K562 (cell line): ENCODE data around the gene ODAD3. TPM values are rescaled to one million over a fixed set of nuclear protein-coding genes. Genes with fewer than 3 reads are reported as not detected.
"Not testable (repeated sequence)": the region's sequence is repeated elsewhere in the genome, so short reads cannot be mapped to it uniquely, and the experiment has no call there.

ENCODE experiments used
- ATAC-seq: fragments of 200-7000 bp; cut with Tn5 transposase; 3 replicates; pipeline ENCODE4 v1.9.1; 2020; ENCODE audit warnings: moderate library complexity
- BruUV-seq: library from RNA; stranded (reverse); fragments of 400-500 nt; replicated peaks from 2 replicates; lab custom pipeline; 2021; lab: Mats Ljungman, UMichigan
- CTCF ChIA-PET: fragments of 300-600 bp; formaldehyde crosslinking; extraction: SDS; loops from one replicate; lab custom pipeline; 2021; ENCODE audit warnings: low intra/inter-chr PET ratio; lab: Yijun Ruan, JAX
- POLR2A ChIA-PET: fragments of 300-600, 350-650 bp; sonication (Branson Sonifier 250); formaldehyde crosslinking; extraction: SDS; loops from one replicate; lab custom pipeline; 2021; ENCODE audit warnings: antibody characterized with exemption, inconsistent platforms; lab: Yijun Ruan, JAX
- DNase-seq, 4 experiments: peaks; one replicate each; pipeline versions ENCODE4 v3.0.0 to v3.0.0-alpha.2; 2011 to 2018; ENCODE audit warnings: low spot score in 3 of 4, mixed read lengths in 3 of 4; ENCODE audit errors: extremely low read depth in 1 of 4
- FAIRE-seq: peaks from 2 replicates; lab custom pipeline; 2011; peaks lifted over from hg19 to GRCh38; lab: Jason Lieb, UNC
- H2AFZ ChIP-seq: 2 replicates; pipeline ENCODE4 v1.6.0; 2011; ENCODE audit warnings: low read depth, low read length, control low read depth, inconsistent platforms
- H3K27ac ChIP-seq: fragments of 200-600 bp; 3 replicates; pipeline ENCODE4 v1.8.0; 2011; ENCODE audit warnings: low read depth, mild to moderate bottlenecking, control low read depth, inconsistent platforms, low read length, moderate library complexity, mixed read lengths; ENCODE audit errors: extremely low read depth
- H3K27me3 ChIP-seq, 2 experiments: fragments of 300-600 bp in 1 of 2; 2 replicates in 1 of 2; 3 replicates in 1 of 2; pipeline versions ENCODE4 v1.6.0 to v1.8.0; 2011; ENCODE audit warnings: inconsistent platforms in 2 of 2, low read length in 2 of 2, mild to moderate bottlenecking in 1 of 2, mixed read lengths in 1 of 2, moderate library complexity in 1 of 2; ENCODE audit not compliant: control insufficient read depth in 2 of 2, insufficient read depth in 2 of 2
- H3K36me3 ChIP-seq: fragments of 300-600 bp; 3 replicates; pipeline ENCODE4 v1.8.0; 2011; ENCODE audit warnings: mild to moderate bottlenecking, low read length, inconsistent platforms; ENCODE audit not compliant: control insufficient read depth, insufficient read depth
- H3K4me1 ChIP-seq, 2 experiments: fragments of 200-600 bp in 1 of 2; replicated peaks in 1 of 2; 2 replicates in 1 of 2; 3 replicates in 1 of 2; pipeline versions ENCODE4 v1.5.1 to v1.8.0; 2011; ENCODE audit warnings: inconsistent platforms in 2 of 2, low read length in 2 of 2, mild to moderate bottlenecking in 1 of 2, mixed read lengths in 1 of 2, moderate library complexity in 1 of 2; ENCODE audit not compliant: control insufficient read depth in 2 of 2, insufficient read depth in 2 of 2
- H3K4me2 ChIP-seq: 2 replicates; pipeline ENCODE4 v1.6.1; 2011; ENCODE audit warnings: low read length, control low read depth, inconsistent platforms, mixed read lengths; ENCODE audit not compliant: insufficient read depth
- H3K4me3 ChIP-seq: fragments of 200-600 bp; sonication (generic), shearing (Covaris generic); 2 replicates; pipeline ENCODE4 v1.5.1; 2016; ENCODE audit warnings: control low read depth, inconsistent platforms
- H3K79me2 ChIP-seq: fragments of 200-600 bp; 3 replicates; pipeline ENCODE4 v1.8.0; 2011; ENCODE audit warnings: low read length, inconsistent platforms; ENCODE audit not compliant: control insufficient read depth, insufficient read depth
- H3K9ac ChIP-seq, 2 experiments: 2 replicates each; pipeline versions ENCODE4 v1.6.0 to v1.6.1; 2011; ENCODE audit warnings: low read depth in 2 of 2, low read length in 2 of 2, control low read depth in 1 of 2, inconsistent platforms in 1 of 2, mild to moderate bottlenecking in 1 of 2, mixed read lengths in 1 of 2; ENCODE audit not compliant: insufficient read depth in 1 of 2
- H3K9me1 ChIP-seq: one replicate; pipeline ENCODE4 v1.6.0; 2011; ENCODE audit warnings: inconsistent platforms, mild to moderate bottlenecking, low read length, moderate library complexity; ENCODE audit not compliant: control insufficient read depth, insufficient read depth
- H3K9me3 ChIP-seq: replicated peaks from 2 replicates; pipeline ENCODE4 v1.5.1; 2011; ENCODE audit warnings: low read depth, low read length, inconsistent platforms; ENCODE audit not compliant: control insufficient read depth, insufficient read depth
- H4K20me1 ChIP-seq: replicated peaks from 2 replicates; pipeline ENCODE4 v1.6.1; 2011; ENCODE audit warnings: low read length, inconsistent platforms, mixed read lengths; ENCODE audit not compliant: control insufficient read depth, insufficient read depth
- ADNP ChIP-seq: fragments of 200-800 bp; sonication (Bioruptor generic); IDR thresholded peaks from 2 replicates; pipeline ENCODE4 v1.6.1; 2016; ENCODE audit warnings: missing genetic modification characterization, missing compliant biosample characterization
- ZNF384 ChIP-seq: IDR thresholded peaks from 2 replicates; pipeline ENCODE4 v1.6.1; 2012; ENCODE audit warnings: low read depth, low read length, improper control_type of control experiment
- WGBS: fragments of 100-300 bp; shearing (Covaris generic); methylation state at CpG from one replicate; pipeline ENCODE4 v1.1.6; 2016; ENCODE audit warnings: low coverage, mixed read lengths; ENCODE audit not compliant: insufficient coverage; ENCODE audit errors: missing lambda C conversion rate; 5-methylcytosine and 5-hydroxymethylcytosine counted together
- in situ Hi-C: fragments of 300-500 bp; cut with MboI; formaldehyde crosslinking; loops from 4 replicates; pipeline ENCODE4 v1.15.0; 2018; ENCODE audit warnings: inconsistent platforms, mixed read lengths
- intact Hi-C: fragments of 100-400 bp; cut with micrococcal nuclease; formaldehyde crosslinking; loops from 2 replicates; pipeline ENCODE4 v1.14.2; 2022
- polyA plus RNA-seq, 8 experiments: library from polyadenylated mRNA; depleted of rRNA in 4 of 8; stranded (reverse) in 5 of 8; unstranded in 3 of 8; fragments of >200 nt; fragmentation: Nextera tagmentation in 2 of 8; fragmentation: Illumina TruSeq in 1 of 8; extraction: Ambion mirVana in 2 of 8; extraction: Trizol in 1 of 8; gene quantifications; 2 replicates each; pipeline versions ENCODE4 v1.2.1 to v1.2.3, GENCODE V29; 2011 to 2014; ENCODE audit warnings: inconsistent platforms in 1 of 8, missing spikeins in 1 of 8
- total RNA-seq, 7 experiments: library from RNA; depleted of rRNA in 6 of 7; stranded (reverse); fragments of >200 nt in 6 of 7; fragmentation: Illumina TruSeq in 2 of 7; extraction: Trizol in 2 of 7; gene quantifications; 2 replicates each; pipeline versions ENCODE4 v1.2.1 to v1.2.3, GENCODE V29; 2011 to 2021; ENCODE audit warnings: low replicate concordance in 1 of 7
- TF ChIP-seq, protein P1 (sequence below), 2 experiments: fragments of 450-650 bp; IDR thresholded peaks; 2 replicates each; pipeline ENCODE4 v1.6.1; 2016; ENCODE audit warnings: mild to moderate bottlenecking in 2 of 2, borderline replicate concordance in 1 of 2, low read depth in 1 of 2, moderate library complexity in 1 of 2

ODAD3 gene
- total and polyA plus RNA-seq, 9 of the 15 experiments (the other 6 are each of a cell fraction or from before 2014, with no cell fraction given): 0.07 to 0.72 (median 0.14) TPM; not detected in 2

DNA sequence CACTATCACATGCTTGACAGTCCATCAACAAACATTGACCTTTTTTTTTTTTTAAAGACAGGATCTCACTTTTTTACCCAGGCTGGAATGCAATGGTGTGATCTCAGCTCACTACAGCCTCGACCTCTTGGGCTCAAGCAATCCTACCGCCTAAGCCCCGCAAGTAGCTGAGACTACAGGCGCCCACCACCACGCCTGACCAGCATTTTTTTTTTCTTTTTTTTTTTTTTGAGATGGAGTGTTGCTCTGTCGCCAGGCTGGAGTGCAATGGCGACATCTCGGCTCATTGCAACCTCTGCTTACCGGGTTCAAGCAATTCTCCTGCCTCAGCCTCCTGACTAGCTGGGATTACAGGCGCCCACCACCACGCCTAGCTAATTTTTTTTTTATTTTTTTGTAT lies 24.0 kb upstream of the ODAD3 start:
- H3K4me2 ChIP-seq, H3K4me3 ChIP-seq, H3K9me3 ChIP-seq, CTCF ChIA-PET, H3K9me1 ChIP-seq, intact Hi-C loops, DNase-seq, H3K36me3 ChIP-seq, H3K9ac ChIP-seq, H2AFZ ChIP-seq, H4K20me1 ChIP-seq, BruUV-seq: not testable (repeated sequence)
- POLR2A ChIA-PET: interaction anchor here (0.6 to 1.1 kb wide), 2 partner anchors 15 to 197 kb away, joined by 3 read pairs; partner anchors contain the start of gene DOCK6
- 28% methylated on average over 10 of the region's 11 CpGs for WGBS
- H3K4me1 ChIP-seq: peaks cover 0 to 29% of the 10 kb centered on the region in 2 experiments; a peak in 3 of 5 replicates
- peak; percentile 42; the same call in 1 of the 2 replicates for TF ChIP-seq ZNF384
- TF ChIP-seq, all 486 proteins: peak for 1; not testable (repeated sequence) for 485
- H3K79me2 ChIP-seq, ATAC-seq, in situ Hi-C loops, H3K27ac ChIP-seq, FAIRE-seq: not testable (repeated sequence)
- peaks cover 0 to 15% of the 10 kb centered on the region in 2 experiments; a peak in 3 of 5 replicates for H3K27me3 ChIP-seq

DNA sequence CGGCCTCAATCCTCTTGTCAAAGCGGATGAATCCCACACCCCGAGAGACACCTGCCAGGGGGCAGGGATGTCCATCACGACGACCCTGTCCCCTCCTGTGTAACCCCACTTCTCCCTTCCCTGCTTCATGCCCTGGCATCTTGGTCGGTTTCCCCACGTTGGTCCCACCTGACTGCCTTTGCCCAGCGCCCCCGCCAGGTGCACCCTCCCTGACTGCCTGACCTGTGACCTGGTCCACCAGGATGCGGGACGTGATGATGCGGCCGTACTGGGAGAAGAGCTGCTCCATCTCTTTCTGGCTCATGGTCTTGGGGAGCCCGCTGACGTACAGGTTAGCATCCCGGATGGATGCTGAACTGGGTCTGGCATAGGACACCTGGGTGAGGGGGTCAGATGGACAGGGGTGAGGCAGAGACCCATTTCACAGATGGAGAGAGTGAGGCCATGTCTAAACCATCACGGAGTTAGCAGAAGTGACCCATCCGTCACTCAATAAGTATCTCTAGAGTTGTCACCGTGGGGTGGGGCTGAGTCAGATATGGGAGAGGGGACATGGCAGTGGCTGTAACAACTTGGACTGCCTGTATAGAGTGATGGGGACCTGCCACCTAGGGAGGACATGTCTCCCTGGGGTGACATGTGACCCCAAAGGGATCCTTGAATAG lies 23.4 kb upstream of the ODAD3 start:
- WGBS: 21% methylated on average over 18 of the region's 19 CpGs
- TF ChIP-seq, protein P1, sequence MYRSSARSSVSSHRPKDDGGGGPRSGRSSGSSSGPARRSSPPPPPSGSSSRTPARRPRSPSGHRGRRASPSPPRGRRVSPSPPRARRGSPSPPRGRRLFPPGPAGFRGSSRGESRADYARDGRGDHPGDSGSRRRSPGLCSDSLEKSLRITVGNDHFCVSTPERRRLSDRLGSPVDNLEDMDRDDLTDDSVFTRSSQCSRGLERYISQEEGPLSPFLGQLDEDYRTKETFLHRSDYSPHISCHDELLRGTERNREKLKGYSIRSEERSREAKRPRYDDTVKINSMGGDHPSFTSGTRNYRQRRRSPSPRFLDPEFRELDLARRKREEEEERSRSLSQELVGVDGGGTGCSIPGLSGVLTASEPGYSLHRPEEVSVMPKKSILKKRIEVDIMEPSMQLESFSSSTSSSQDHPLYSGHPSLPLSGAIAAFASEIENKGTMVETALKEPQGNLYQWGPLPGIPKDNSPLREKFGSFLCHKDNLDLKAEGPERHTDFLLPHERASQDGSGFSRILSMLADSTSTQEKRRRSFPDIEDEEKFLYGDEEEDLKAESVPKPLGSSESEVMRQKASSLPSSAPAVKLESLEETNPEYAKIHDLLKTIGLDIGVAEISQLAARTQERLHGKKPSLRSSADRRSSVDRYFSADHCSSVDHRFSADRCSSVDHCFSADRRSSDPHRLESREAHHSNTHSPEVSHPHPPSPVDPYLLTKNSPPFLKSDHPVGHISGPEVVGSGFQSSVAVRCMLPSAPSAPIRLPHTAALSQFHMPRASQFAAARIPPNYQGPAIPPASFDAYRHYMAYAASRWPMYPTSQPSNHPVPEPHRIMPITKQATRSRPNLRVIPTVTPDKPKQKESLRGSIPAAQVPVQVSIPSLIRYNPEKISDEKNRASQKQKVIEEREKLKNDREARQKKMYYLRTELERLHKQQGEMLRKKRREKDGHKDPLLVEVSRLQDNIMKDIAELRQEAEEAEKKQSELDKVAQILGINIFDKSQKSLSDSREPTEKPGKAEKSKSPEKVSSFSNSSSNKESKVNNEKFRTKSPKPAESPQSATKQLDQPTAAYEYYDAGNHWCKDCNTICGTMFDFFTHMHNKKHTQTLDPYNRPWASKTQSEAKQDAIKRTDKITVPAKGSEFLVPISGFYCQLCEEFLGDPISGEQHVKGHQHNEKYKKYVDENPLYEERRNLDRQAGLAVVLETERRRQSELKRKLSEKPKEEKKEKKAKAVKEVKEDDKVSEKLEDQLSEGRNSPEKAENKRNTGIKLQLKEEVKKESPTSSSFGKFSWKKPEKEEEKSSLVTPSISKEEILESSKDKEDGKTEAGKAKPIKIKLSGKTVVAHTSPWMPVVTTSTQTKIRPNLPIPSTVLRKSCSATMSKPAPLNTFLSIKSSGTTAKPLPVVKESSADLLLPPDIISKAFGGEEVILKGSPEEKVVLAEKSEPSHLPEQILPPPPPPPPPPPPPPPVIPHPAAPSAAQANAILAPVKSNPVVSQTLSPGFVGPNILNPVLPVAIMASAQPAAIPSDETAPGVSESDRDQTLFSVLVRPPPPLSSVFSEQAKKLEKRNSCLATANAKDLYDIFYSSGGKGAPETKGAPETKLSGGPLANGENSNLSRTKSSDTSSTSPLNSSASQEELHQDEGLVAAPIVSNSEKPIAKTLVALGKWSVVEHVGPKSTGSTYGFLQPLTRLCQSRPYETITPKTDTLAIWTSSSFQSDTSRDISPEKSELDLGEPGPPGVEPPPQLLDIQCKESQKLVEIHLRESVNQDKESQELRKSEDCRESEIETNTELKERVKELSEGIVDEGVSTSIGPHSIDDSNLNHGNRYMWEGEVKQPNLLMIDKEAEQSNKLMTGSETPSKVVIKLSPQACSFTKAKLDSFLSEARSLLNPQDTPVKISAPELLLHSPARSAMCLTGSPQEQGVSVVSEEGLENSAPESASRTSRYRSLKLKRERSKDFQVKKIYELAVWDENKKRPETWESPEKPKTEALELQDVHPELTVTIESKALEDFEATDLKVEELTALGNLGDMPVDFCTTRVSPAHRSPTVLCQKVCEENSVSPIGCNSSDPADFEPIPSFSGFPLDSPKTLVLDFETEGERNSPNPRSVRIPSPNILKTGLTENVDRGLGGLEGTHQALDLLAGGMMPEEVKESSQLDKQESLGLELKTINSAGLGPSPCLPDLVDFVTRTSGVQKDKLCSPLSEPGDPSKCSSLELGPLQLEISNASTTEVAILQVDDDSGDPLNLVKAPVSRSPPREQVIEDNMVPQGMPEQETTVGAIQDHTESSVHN (IDR thresholded peaks at IDR 0.05; ENCODE audit: borderline replicate concordance in 1 of 2, low read depth in 1 of 2): no peak
- peak; percentile 66; the same call in 1 of the 2 replicates for TF ChIP-seq ADNP

More for the DNA sequence above, 23.4 kb upstream of the ODAD3 start:
- Histone ChIP-seq H3K4me3 (no peak overlapping the region), H3K27ac (no peak overlapping the region), H3K4me1 (peaks cover 0 to 32% of the 10 kb centered on the region in 2 experiments; a peak in 3 of 5 replicates), H4K20me1 (0 out of 2 replicates have a peak, but pooled peaks cover 4% of the 10 kb centered on the region), H3K9me1 (no peaks in the 10 kb centered on the region), H2AFZ (no peak overlapping the region), H3K9ac (0 out of 4 replicates have a peak overlapping the region, but pooled peaks of 1 of the 2 experiments have one; percentile 28), H3K36me3 (no peaks in the 10 kb centered on the region), H3K79me2 (no peaks in the 10 kb centered on the region), H3K4me2 (no peak overlapping the region), H3K27me3 (peaks cover 0 to 14% of the 10 kb centered on the region in 2 experiments; a peak in 3 of 5 replicates), H3K9me3 (no peaks in the 10 kb centered on the region)
- BruUV-seq: no TSS peak
- POLR2A ChIA-PET: interaction anchor here (0.6 to 1.1 kb wide), 2 partner anchors 15 to 196 kb away, joined by 3 read pairs; partner anchors contain the start of gene DOCK6
- CTCF ChIA-PET: no interaction called here
- in situ Hi-C loops: no loop called here
- peak in 2 of 4 experiments; percentile 7 to 19 for DNase-seq
- ATAC-seq: no peak
- intact Hi-C loops: no loop called here
- FAIRE-seq: no peak
